ENCODE results near the gene AGGF1. TPM values are rescaled to one million over a fixed set of nuclear protein-coding genes. Genes with fewer than 3 reads are reported as not detected.

Gene AGGF1
- total RNA-seq, 1 donor from 2014 or later, result 23.7 TPM

- H3K27ac Mint-ChIP-seq (ENCODE audit: unreplicated experiment), result no peak overlapping the region
- no peaks in the 10 kb centered on the region for H3K4me1 Mint-ChIP-seq (ENCODE audit: unreplicated experiment)
- no peak for DNase-seq (ENCODE audit: extremely low spot score, unreplicated experiment)
- H3K9me3 Mint-ChIP-seq (ENCODE audit: unreplicated experiment), result no peaks in the 10 kb centered on the region
- H3K27me3 Mint-ChIP-seq (ENCODE audit: unreplicated experiment), result peaks cover 12% of the 10 kb centered on the region
- H3K4me3 Mint-ChIP-seq (ENCODE audit: unreplicated experiment), result no peak overlapping the region
- no peaks in the 10 kb centered on the region for H3K36me3 Mint-ChIP-seq (ENCODE audit: unreplicated experiment)
- TF ChIP-seq CTCF (IDR thresholded peaks at IDR 0.05), result no peak
Observed at GRCh38 chr5:77003246-77003645, 27.0 kb upstream of the AGGF1 start.

GRCh38 chr5:77006124-77006523, 24.1 kb upstream of the AGGF1 start:
- H3K4me3 Mint-ChIP-seq (ENCODE audit: unreplicated experiment), result no peak overlapping the region
- DNase-seq (ENCODE audit: extremely low spot score, unreplicated experiment), result no peak
- H3K27me3 Mint-ChIP-seq (ENCODE audit: unreplicated experiment), result peaks cover 12% of the 10 kb centered on the region
- H3K27ac Mint-ChIP-seq (ENCODE audit: unreplicated experiment), result no peak overlapping the region
- no peaks in the 10 kb centered on the region for H3K4me1 Mint-ChIP-seq (ENCODE audit: unreplicated experiment)
- no peaks in the 10 kb centered on the region for H3K9me3 Mint-ChIP-seq (ENCODE audit: unreplicated experiment)
- no peak for TF ChIP-seq CTCF (IDR thresholded peaks at IDR 0.05)
- no peaks in the 10 kb centered on the region for H3K36me3 Mint-ChIP-seq (ENCODE audit: unreplicated experiment)

- no peak overlapping the region for H3K4me3 Mint-ChIP-seq (ENCODE audit: unreplicated experiment)
- TF ChIP-seq CTCF (IDR thresholded peaks at IDR 0.05), result no peak
- no peaks in the 10 kb centered on the region for H3K36me3 Mint-ChIP-seq (ENCODE audit: unreplicated experiment)
- DNase-seq (ENCODE audit: extremely low spot score, unreplicated experiment), result no peak
- no peaks in the 10 kb centered on the region for H3K4me1 Mint-ChIP-seq (ENCODE audit: unreplicated experiment)
- H3K27ac Mint-ChIP-seq (ENCODE audit: unreplicated experiment), result no peak overlapping the region
- H3K27me3 Mint-ChIP-seq (ENCODE audit: unreplicated experiment), result peaks cover 10% of the 10 kb centered on the region
- no peaks in the 10 kb centered on the region for H3K9me3 Mint-ChIP-seq (ENCODE audit: unreplicated experiment)
Observed at GRCh38 chr5:77008413-77008812, 21.8 kb upstream of the AGGF1 start.

- no peak overlapping the region for H3K27ac Mint-ChIP-seq (ENCODE audit: unreplicated experiment)
- DNase-seq (ENCODE audit: extremely low spot score, unreplicated experiment), result no peak
- no peaks in the 10 kb centered on the region for H3K4me1 Mint-ChIP-seq (ENCODE audit: unreplicated experiment)
- no peak overlapping the region for H3K4me3 Mint-ChIP-seq (ENCODE audit: unreplicated experiment)
- no peaks in the 10 kb centered on the region for H3K9me3 Mint-ChIP-seq (ENCODE audit: unreplicated experiment)
- H3K36me3 Mint-ChIP-seq (ENCODE audit: unreplicated experiment), result no peaks in the 10 kb centered on the region
- H3K27me3 Mint-ChIP-seq (ENCODE audit: unreplicated experiment), result peaks cover 6% of the 10 kb centered on the region
- no peak for TF ChIP-seq CTCF (IDR thresholded peaks at IDR 0.05)
Observed at GRCh38 chr5:77010243-77010642, 20.0 kb upstream of the AGGF1 start.

- Mint-ChIP-seq H3K27me3 (ENCODE audit: unreplicated experiment) (no peaks in the 10 kb centered on the region), H3K9me3 (ENCODE audit: unreplicated experiment) (no peaks in the 10 kb centered on the region), H3K36me3 (ENCODE audit: unreplicated experiment) (no peaks in the 10 kb centered on the region), H3K4me3 (ENCODE audit: unreplicated experiment) (no peak overlapping the region), H3K4me1 (ENCODE audit: unreplicated experiment) (no peaks in the 10 kb centered on the region), H3K27ac (ENCODE audit: unreplicated experiment) (no peak overlapping the region)
- no peak for TF ChIP-seq CTCF (IDR thresholded peaks at IDR 0.05)
- DNase-seq (ENCODE audit: extremely low spot score, unreplicated experiment), result no peak
Observed at GRCh38 chr5:77011498-77011897, 18.7 kb upstream of the AGGF1 start.

Measured in osteocyte (in vitro differentiated cells).